ENCODE results near the gene SCGB1A1.
"Not testable (repeated sequence)": the region's sequence is repeated elsewhere in the genome, so short reads cannot be mapped to it uniquely, and the experiment has no call there.

Gene SCGB1A1

GRCh38 chr11:62446091-62446490 lies 27.3 kb downstream of the SCGB1A1 start:
- no peak overlapping the region for H3K4me3 ChIP-seq (ENCODE audit: low read depth, low read length)
- TF ChIP-seq, protein P1, sequence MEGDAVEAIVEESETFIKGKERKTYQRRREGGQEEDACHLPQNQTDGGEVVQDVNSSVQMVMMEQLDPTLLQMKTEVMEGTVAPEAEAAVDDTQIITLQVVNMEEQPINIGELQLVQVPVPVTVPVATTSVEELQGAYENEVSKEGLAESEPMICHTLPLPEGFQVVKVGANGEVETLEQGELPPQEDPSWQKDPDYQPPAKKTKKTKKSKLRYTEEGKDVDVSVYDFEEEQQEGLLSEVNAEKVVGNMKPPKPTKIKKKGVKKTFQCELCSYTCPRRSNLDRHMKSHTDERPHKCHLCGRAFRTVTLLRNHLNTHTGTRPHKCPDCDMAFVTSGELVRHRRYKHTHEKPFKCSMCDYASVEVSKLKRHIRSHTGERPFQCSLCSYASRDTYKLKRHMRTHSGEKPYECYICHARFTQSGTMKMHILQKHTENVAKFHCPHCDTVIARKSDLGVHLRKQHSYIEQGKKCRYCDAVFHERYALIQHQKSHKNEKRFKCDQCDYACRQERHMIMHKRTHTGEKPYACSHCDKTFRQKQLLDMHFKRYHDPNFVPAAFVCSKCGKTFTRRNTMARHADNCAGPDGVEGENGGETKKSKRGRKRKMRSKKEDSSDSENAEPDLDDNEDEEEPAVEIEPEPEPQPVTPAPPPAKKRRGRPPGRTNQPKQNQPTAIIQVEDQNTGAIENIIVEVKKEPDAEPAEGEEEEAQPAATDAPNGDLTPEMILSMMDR (IDR thresholded peaks at IDR 0.05; ENCODE audit: insufficient read depth, low read depth, low read length, missing control alignments), result no peak
- no peak for DNase-seq (ENCODE audit: low read depth)

DNA sequence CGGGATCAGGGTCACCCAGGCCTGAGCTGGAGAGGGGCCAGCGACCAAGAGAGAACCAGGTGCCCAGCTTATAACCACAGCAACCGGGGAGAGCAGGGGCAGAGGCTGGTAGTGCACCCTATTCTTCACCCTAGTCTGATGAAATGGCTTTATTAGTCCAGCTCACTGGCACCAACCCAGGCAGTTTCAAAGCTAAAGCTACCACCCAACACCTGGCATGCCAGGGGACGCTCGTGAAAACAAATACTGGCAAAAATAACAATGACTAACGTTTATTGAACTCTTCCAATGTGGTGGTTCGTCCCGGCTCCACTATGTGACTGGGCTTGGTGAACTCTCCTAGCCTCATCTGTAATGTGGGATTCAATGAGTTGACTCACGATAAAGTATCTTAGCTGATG lies 30.6 kb downstream of the SCGB1A1 start:
- TF ChIP-seq, protein P1 (IDR thresholded peaks at IDR 0.05; ENCODE audit: insufficient read depth, low read depth, low read length, missing control alignments), result no peak
- H3K4me3 ChIP-seq (ENCODE audit: low read depth, low read length), result no peak overlapping the region
- DNase-seq (ENCODE audit: low read depth), result no peak

- H3K4me3 ChIP-seq (ENCODE audit: low read depth, low read length); DNase-seq (ENCODE audit: low read depth): not testable (repeated sequence)
These were observed 31.1 kb downstream of the SCGB1A1 start for GRCh38 chr11:62449912-62450311.

DNA sequence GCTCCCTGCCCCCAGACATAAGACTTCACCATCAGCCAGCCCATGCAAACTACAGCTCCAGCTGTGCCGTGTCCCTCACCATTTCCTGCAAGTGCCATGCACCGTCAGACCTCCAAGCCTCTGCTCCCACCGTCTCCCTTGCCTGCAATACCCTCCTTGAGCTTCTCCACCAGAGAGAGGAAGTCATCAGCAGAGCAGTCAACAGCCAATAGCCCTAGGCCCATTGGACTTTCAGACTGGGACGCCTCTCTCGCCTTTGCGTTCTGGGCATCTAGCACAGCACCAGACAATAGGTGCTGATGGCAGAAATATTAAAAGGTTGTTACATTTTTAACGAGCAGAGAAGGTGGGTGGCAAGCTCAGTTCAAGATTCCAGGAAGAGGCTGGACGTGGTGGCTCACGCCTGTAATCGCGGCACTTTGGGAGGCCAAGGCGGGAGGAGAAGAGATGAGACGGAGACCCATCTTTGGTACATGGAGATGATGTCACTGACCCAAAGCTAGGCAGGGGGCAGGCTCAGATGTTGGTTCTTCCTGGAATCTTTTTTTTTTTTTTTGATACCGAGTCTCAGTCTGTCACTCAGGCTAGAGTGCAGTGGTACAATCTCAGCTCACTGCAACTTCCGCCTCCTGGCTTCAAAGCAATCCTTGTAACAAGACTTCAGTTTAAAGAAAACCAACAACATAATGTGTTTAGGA lies 31.9 kb downstream of the SCGB1A1 start:
- DNase-seq (ENCODE audit: low read depth), result no peak
- TF ChIP-seq, protein P1 (IDR thresholded peaks at IDR 0.05; ENCODE audit: insufficient read depth, low read depth, low read length, missing control alignments), result no peak
- H3K4me3 ChIP-seq (ENCODE audit: low read depth, low read length), result no peak overlapping the region

DNA sequence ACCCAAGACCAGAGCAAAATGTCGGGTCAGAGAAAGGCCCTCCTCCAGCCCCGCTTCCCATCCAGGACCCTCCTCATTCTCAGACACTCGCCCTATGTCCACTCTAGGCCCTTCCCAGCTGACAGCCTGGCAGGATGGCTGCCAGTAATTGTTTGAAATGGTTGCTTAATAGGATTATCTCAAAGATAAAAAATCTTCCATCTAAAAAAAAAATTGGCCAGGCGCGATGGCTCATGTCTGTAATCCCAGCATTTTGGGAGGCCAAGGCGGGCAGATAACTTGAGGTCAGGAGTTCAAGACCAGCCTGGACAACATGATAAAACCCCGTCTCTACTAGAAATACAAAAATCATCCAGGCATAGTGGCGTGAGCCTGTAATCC lies 32.4 kb downstream of the SCGB1A1 start:
- TF ChIP-seq, protein P1 (IDR thresholded peaks at IDR 0.05; ENCODE audit: insufficient read depth, low read depth, low read length, missing control alignments), result no peak
- no peak for DNase-seq (ENCODE audit: low read depth)
- no peak overlapping the region for H3K4me3 ChIP-seq (ENCODE audit: low read depth, low read length)

GRCh38 chr11:62452261-62452660 lies 33.4 kb downstream of the SCGB1A1 start:
- TF ChIP-seq, protein P1 (IDR thresholded peaks at IDR 0.05; ENCODE audit: insufficient read depth, low read depth, low read length, missing control alignments), result no peak

GRCh38 chr11:62452839-62453468 lies 34.1 kb downstream of the SCGB1A1 start:
- no peak overlapping the region for H3K4me3 ChIP-seq (ENCODE audit: low read depth, low read length)
- DNase-seq (ENCODE audit: low read depth), result no peak
- TF ChIP-seq, protein P1 (IDR thresholded peaks at IDR 0.05; ENCODE audit: insufficient read depth, low read depth, low read length, missing control alignments), result no peak

More at GRCh38 chr11:62452261-62452660, 33.4 kb downstream of the SCGB1A1 start:
- DNase-seq (ENCODE audit: low read depth), result no peak
- no peak overlapping the region for H3K4me3 ChIP-seq (ENCODE audit: low read depth, low read length)

Data from GM12865 (cell line).